SK-N-SH treated with all-trans-retinoic acid at 6 μM for 48 hours (cell line): Measurements from ENCODE around the gene NYAP2.

ENCODE experiments used
- ATAC-seq: fragments of 200-7000 bp; cut with Tn5 transposase; 3 replicates; pipeline ENCODE4 v1.9.1; 2020; ENCODE audit warnings: mild to moderate bottlenecking, moderate library complexity
- ARNTL ChIP-seq: fragments of 450-650 bp; formaldehyde crosslinking; IDR thresholded peaks from 2 replicates; pipeline ENCODE4 v1.5.0; 2020; ENCODE audit warnings: low read depth, mild to moderate bottlenecking, moderate library complexity, borderline replicate concordance
- BACH2 ChIP-seq: fragments of 250-450 bp; sonication (Bioruptor Pico); IDR thresholded peaks from 2 replicates; pipeline ENCODE4 v1.9.0; 2021; ENCODE audit warnings: mild to moderate bottlenecking, borderline replicate concordance
- CSDC2 ChIP-seq: fragments of 250-450 bp; sonication (Bioruptor Pico); IDR thresholded peaks from 2 replicates; pipeline ENCODE4 v1.5.0; 2020; ENCODE audit warnings: mild to moderate bottlenecking, moderate library complexity
- ESRRG ChIP-seq: fragments of 250-450 bp; sonication (Bioruptor Pico); IDR thresholded peaks from 2 replicates; pipeline ENCODE4 v1.6.1; 2021; ENCODE audit warnings: mild to moderate bottlenecking
- GLIS3 ChIP-seq: fragments of 250-450 bp; sonication (Bioruptor Pico); IDR thresholded peaks from 2 replicates; pipeline ENCODE4 v1.5.0; 2020; ENCODE audit warnings: mild to moderate bottlenecking, moderate library complexity
- ISL1 ChIP-seq: fragments of 250-450 bp; sonication (Bioruptor Pico); IDR thresholded peaks from 2 replicates; pipeline ENCODE4 v2.1.2; 2022; ENCODE audit warnings: mild to moderate bottlenecking, moderate library complexity
- OSR1 ChIP-seq: fragments of 250-450 bp; sonication (Bioruptor Pico); IDR thresholded peaks from 2 replicates; pipeline ENCODE4 v1.8.0; 2022; ENCODE audit warnings: moderate library complexity, mild to moderate bottlenecking, inconsistent platforms
- PPARA ChIP-seq: fragments of 250-450 bp; sonication (Bioruptor Pico); IDR thresholded peaks from 2 replicates; pipeline ENCODE4 v1.5.0; 2020; ENCODE audit warnings: mild to moderate bottlenecking, borderline replicate concordance
- SNAI2 ChIP-seq: fragments of 250-450 bp; sonication (Bioruptor Pico); IDR thresholded peaks from 2 replicates; pipeline ENCODE4 v1.5.0; 2020; ENCODE audit warnings: mild to moderate bottlenecking, moderate library complexity
- TCF4 ChIP-seq: fragments of 250-450 bp; sonication (Bioruptor Pico); IDR thresholded peaks from 2 replicates; pipeline ENCODE4 v1.8.0; 2021; ENCODE audit warnings: mild to moderate bottlenecking, moderate library complexity, borderline replicate concordance
- TSHZ2 ChIP-seq: fragments of 250-450 bp; sonication (Bioruptor Pico); IDR thresholded peaks from 2 replicates; pipeline ENCODE4 v1.5.0; 2020; ENCODE audit warnings: mild to moderate bottlenecking, moderate library complexity
- ZFP3 ChIP-seq: fragments of 250-450 bp; sonication (Bioruptor Pico); IDR thresholded peaks from 2 replicates; pipeline ENCODE4 v1.5.0; 2020; ENCODE audit warnings: mild to moderate bottlenecking, moderate library complexity
- ZFP30 ChIP-seq: fragments of 450-650 bp; formaldehyde crosslinking; IDR thresholded peaks from 2 replicates; pipeline ENCODE4 v1.5.0; 2022; ENCODE audit warnings: mild to moderate bottlenecking, moderate library complexity
- ZNF565 ChIP-seq: fragments of 450-650 bp; formaldehyde crosslinking; conservative IDR thresholded peaks from 2 replicates; pipeline ENCODE4 v1.5.0; 2020; ENCODE audit warnings: low read depth, mild to moderate bottlenecking, moderate library complexity
- ZNF70 ChIP-seq: fragments of 450-650 bp; formaldehyde crosslinking; IDR thresholded peaks from 2 replicates; pipeline ENCODE4 v1.5.0; 2020; ENCODE audit warnings: mild to moderate bottlenecking, moderate library complexity
- ZNF8 ChIP-seq: fragments of 450-650 bp; formaldehyde crosslinking; IDR thresholded peaks from 2 replicates; pipeline ENCODE4 v1.5.0; 2020; ENCODE audit warnings: mild to moderate bottlenecking, moderate library complexity
- TF ChIP-seq, protein P1 (sequence below): fragments of 250-450 bp; sonication (Bioruptor Pico); IDR thresholded peaks from 2 replicates; pipeline ENCODE4 v1.5.1; 2020; ENCODE audit warnings: low read depth, mild to moderate bottlenecking, moderate library complexity
- TF ChIP-seq, protein P2 (sequence below): fragments of 250-450 bp; sonication (Bioruptor Pico); IDR thresholded peaks from 2 replicates; pipeline ENCODE4 v1.8.0; 2021; ENCODE audit warnings: low read depth, mild to moderate bottlenecking, moderate library complexity, borderline replicate concordance
- TF ChIP-seq, protein P3 (sequence below): fragments of 250-450 bp; sonication (Bioruptor Pico); IDR thresholded peaks from 2 replicates; pipeline ENCODE4 v1.5.1; 2021; ENCODE audit warnings: mild to moderate bottlenecking, moderate library complexity

The NYAP2 gene

DNA sequence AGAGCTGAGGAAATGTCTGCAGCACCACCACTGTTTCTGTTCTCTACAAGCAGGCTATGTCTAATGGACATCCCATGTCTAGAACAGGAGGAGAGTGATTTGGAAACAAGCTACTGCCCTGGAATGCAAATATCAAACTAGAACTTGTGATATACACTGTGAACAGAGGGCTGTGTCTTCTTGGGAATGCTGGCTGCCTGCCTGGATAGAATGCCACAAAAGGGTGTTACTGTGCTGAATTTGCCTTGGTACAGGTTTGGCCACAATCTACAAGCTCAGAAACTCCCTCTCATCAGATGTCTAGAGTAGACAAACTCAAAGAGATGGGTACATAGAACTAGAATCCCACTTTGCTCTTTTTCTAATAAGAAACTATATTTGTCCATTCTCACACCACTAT, 170.5 kb downstream of the NYAP2 start (continued):
- TF ChIP-seq TSHZ2 (CRISPR knock-in tag) = no peak
- TF ChIP-seq, protein P1, sequence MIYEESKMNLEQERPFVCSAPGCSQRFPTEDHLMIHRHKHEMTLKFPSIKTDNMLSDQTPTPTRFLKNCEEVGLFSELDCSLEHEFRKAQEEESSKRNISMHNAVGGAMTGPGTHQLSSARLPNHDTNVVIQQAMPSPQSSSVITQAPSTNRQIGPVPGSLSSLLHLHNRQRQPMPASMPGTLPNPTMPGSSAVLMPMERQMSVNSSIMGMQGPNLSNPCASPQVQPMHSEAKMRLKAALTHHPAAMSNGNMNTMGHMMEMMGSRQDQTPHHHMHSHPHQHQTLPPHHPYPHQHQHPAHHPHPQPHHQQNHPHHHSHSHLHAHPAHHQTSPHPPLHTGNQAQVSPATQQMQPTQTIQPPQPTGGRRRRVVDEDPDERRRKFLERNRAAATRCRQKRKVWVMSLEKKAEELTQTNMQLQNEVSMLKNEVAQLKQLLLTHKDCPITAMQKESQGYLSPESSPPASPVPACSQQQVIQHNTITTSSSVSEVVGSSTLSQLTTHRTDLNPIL = no peak

GRCh38 chr2:225573603-225574002, 174.1 kb downstream of the NYAP2 start:
- no peak for ATAC-seq
- no peak for TF ChIP-seq CSDC2

DNA sequence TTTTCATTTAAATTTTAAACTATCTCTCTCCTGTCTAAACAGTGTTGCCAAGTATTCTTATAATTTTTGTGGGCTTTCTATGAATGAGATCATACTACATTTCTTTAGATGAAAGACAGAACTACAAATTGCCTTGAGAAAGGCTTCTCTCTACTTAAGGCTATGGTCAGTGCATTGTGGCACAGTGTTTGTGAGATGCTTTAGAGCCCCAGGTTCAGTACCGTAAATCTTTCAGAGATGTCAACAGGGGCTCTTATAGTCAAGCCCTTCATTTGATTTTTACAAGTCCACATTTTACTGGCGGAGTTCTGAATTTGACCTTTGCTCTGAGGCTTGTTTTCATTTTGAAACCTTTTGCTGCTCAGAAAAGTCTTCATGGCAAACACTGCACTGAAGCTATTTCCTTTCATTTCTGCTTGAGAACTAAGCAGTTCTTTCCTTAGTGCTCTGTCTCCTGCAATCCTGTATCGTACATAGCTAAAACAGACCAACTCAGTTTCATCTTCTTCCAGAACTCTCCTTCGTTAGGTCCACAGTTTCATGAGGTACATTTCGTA, 175.2 kb downstream of the NYAP2 start:
- no peak for TF ChIP-seq ARNTL
- TF ChIP-seq, protein P2, sequence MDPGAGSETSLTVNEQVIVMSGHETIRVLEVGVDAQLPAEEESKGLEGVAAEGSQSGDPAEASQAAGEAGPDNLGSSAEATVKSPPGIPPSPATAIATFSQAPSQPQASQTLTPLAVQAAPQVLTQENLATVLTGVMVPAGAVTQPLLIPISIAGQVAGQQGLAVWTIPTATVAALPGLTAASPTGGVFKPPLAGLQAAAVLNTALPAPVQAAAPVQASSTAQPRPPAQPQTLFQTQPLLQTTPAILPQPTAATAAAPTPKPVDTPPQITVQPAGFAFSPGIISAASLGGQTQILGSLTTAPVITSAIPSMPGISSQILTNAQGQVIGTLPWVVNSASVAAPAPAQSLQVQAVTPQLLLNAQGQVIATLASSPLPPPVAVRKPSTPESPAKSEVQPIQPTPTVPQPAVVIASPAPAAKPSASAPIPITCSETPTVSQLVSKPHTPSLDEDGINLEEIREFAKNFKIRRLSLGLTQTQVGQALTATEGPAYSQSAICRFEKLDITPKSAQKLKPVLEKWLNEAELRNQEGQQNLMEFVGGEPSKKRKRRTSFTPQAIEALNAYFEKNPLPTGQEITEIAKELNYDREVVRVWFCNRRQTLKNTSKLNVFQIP (CRISPR knock-in tag) = no peak
- TF ChIP-seq, protein P3, sequence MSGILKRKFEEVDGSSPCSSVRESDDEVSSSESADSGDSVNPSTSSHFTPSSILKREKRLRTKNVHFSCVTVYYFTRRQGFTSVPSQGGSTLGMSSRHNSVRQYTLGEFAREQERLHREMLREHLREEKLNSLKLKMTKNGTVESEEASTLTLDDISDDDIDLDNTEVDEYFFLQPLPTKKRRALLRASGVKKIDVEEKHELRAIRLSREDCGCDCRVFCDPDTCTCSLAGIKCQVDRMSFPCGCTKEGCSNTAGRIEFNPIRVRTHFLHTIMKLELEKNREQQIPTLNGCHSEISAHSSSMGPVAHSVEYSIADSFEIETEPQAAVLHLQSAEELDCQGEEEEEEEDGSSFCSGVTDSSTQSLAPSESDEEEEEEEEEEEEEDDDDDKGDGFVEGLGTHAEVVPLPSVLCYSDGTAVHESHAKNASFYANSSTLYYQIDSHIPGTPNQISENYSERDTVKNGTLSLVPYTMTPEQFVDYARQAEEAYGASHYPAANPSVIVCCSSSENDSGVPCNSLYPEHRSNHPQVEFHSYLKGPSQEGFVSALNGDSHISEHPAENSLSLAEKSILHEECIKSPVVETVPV (CRISPR knock-in tag) = no peak
- TF ChIP-seq ESRRG (CRISPR knock-in tag) = no peak
- TF ChIP-seq ZFP30 (CRISPR knock-in tag) = no peak
- no peak for TF ChIP-seq ZNF70 (CRISPR knock-in tag)
- no peak for TF ChIP-seq ZFP3 (CRISPR knock-in tag)
- no peak for TF ChIP-seq BACH2 (CRISPR knock-in tag)
- no peak for TF ChIP-seq GLIS3 (CRISPR knock-in tag)
- TF ChIP-seq SNAI2 (CRISPR knock-in tag) = no peak
- TF ChIP-seq TCF4 (CRISPR knock-in tag) = no peak
- no peak for TF ChIP-seq ZNF8 (CRISPR knock-in tag)
- no peak for TF ChIP-seq PPARA (CRISPR knock-in tag)
- TF ChIP-seq ZNF565 = no peak
- TF ChIP-seq CSDC2 = no peak
- TF ChIP-seq ISL1 = no peak
- ATAC-seq = no peak

DNA sequence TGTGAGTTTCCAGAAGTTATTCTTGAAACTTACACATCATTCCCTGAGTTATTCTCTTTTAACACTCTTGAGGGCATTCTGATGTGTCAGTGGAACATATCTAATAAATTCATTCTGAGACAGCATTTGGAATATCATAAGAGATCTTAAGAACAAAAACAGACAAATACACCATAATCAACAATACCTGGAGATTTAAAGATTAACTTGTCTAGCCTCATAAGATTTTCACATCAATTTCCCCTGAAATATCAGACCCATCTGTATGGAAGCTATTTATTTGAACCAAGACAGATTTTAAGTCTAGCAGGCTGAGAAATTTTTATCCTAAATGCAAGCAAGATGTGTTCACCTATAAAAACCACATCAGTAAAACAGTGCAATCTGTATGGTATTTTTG, 181.6 kb downstream of the NYAP2 start:
- no peak for TF ChIP-seq OSR1 (CRISPR knock-in tag)
- peak; percentile 73; the same call in 1 of the 2 replicates for TF ChIP-seq TCF4 (CRISPR knock-in tag)
- TF ChIP-seq, all 23 proteins: peak for 1
- ATAC-seq = no peak

DNA sequence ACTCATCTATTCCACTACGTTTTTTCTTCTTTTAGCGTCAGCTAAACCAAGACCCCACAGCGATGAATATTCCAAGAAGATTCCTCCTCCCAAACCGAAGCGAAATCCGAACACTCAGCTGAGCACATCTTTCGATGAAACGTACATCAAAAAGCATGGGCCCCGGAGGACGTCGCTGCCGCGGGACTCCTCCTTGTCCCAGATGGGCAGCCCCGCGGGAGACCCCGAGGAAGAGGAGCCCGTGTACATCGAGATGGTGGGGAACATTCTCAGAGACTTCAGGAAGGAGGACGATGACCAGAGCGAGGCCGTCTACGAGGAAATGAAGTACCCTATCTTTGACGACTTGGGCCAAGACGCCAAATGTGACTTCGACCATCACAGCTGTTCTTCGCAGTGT, 182.4 kb downstream of the NYAP2 start:
- no peak for ATAC-seq
- TF ChIP-seq ZNF70 (CRISPR knock-in tag) = no peak
- TF ChIP-seq, protein P2 (CRISPR knock-in tag) = no peak
- TF ChIP-seq GLIS3 (CRISPR knock-in tag) = no peak
- no peak for TF ChIP-seq ARNTL
- TF ChIP-seq CSDC2 = no peak
